ENCODE results near the gene PPFIBP1.
"Not testable (repeated sequence)": the region's sequence is repeated elsewhere in the genome, so short reads cannot be mapped to it uniquely, and the experiment has no call there.

Gene PPFIBP1

DNA sequence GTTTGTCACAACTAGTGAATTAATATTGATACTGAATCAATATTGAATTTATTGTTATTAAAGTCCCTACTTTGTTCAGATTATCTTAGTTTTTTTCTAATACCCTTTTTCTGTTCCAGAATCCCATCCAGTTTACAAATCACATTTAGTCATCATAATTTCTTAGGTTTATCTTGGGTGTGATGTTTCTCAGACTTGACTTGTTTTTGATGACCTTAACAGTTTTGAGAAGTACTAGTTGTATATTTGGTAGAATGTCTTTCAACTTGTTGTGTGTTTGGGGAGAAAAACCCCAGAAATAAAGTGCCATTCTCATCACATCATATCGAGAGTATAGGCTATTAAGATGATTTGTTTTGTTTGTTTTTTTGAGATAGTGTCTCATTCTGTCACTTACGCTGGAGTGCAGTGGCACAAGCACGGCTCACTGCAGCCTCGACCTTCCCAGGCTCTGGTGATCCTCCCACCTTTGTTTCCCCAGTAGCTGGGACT is 206.1 kb downstream of the PPFIBP1 start:
- no peak for DNase-seq

DNA sequence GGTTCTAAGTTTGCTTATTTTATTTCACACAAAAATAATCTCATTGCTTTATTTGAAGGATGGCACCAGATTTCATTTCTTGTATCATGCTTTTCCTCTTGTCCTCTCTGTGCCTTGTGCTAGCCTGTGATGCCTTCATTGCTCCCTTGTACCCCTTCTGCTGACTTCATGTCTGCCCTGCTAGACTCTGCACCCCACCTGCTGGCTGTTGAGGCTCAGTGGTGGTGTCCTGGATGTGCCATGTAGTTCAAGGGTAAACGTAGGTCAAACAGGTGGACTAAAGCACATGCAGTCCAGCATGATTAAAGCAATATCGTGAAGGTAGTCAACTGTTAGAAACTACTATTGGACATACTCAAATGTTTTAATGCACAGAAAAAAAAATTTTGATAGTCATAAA is 208.3 kb downstream of the PPFIBP1 start:
- no peak for DNase-seq

DNA sequence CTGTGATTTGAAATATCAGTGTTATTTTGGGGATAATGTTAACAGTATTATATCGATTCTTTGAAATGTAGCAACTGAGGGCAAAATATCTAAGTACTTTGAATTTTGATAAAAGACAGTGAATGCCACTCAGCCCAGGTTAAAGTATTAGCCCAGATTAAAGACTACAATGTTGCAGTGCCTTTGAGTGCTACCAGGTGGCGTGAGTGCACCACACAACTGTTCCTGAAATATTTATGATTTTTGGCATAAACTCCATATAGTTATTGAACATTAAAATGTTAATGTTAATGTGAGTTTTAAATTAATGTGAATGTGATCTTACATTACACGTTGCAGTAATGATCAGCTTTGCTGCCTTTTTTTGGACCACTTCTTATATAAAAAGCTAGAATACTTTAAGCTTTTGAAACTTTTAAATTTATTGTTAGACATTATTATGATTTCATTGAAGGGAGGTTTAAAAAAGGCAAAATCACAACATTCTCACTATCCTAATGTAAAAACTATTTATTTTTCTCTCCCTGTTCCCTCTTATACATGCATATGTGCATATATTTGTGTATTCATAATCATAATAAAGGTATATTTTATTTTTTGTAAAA is 209.1 kb downstream of the PPFIBP1 start:
- no peak for DNase-seq

DNA sequence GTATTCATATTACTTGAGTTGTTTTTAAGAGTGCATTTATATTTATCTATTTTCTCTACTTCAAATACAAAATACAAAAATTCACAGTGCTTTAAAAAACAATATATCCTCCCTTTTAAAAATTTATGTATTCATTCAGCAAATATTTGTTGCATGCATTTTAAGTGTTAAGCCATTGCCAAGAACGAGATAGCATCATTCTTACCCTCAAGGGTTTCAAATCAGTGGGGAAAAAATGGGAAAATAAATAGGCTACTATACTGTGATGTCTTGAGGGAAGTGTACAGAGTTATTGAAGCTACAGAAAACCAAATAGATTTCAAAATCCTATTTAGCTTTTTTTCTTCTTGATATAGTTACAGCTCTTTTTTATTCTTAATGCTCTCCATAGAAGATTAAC is 209.8 kb downstream of the PPFIBP1 start:
- no peak for DNase-seq

DNA sequence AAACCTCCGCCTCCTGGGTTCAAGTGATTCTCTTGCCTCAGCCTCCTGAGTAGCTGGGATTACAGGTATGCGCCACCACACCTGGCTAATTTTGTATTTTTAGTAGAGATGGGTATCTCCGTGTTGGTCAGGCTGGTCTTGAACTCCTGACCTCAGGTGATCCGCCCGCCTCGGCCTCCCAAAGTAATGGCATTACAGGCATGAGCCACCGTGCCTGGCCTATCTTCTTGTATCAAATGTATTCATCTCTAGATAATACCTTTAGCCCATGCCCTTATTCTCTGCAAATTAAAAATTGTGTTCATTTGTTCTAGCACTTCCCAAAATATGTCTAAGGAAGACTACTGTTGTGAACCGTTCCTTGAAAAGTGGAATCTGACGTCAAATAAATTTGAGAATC is 210.3 kb downstream of the PPFIBP1 start:
- not testable (repeated sequence) for DNase-seq

DNA sequence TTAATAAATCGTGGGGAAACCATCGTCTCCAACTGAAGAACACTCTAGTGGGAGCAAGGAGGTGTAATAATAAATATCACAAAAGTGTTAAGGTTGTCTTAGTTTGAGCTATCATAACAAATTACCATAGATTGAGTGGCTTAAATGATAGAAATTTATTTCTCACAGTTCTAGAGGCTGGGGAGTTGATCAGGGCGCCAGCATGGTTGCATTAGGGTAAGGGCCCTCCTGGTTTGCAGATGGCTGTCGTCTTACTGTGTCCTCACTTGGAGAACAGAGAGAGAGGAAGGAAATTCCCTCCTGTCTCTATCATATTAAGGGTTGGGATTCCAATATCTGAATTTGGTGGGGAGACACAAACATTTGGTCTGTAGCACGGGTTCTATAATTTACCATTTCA is 219.6 kb downstream of the PPFIBP1 start:
- DNase-seq, result no peak

Measured in NCI-H187 (cell line).